Measurements from ENCODE around the gene PPP4R1.

- TF ChIP-seq NFYB (CRISPR knock-in tag; conservative IDR thresholded peaks at IDR 0.05; ENCODE audit: low read depth) (no peak), CTCF (IDR thresholded peaks at IDR 0.05) (no peak), ZNF138 (CRISPR knock-in tag; conservative IDR thresholded peaks at IDR 0.05) (no peak), NFE2L1 (CRISPR knock-in tag; IDR thresholded peaks at IDR 0.05) (no peak), ZNF219 (CRISPR knock-in tag; IDR thresholded peaks at IDR 0.05; ENCODE audit: borderline replicate concordance) (no peak), CREB1 (CRISPR knock-in tag; IDR thresholded peaks at IDR 0.05) (no peak), FOXK1 (CRISPR knock-in tag; IDR thresholded peaks at IDR 0.05) (no peak), ERG (CRISPR knock-in tag; IDR thresholded peaks at IDR 0.05) (no peak), CBFB (CRISPR knock-in tag; IDR thresholded peaks at IDR 0.05; ENCODE audit: low read depth) (no peak), SP1 (CRISPR knock-in tag; conservative IDR thresholded peaks at IDR 0.05) (no peak)
These were observed 46.2 kb downstream of the PPP4R1 start for GRCh38 chr18:9568186-9568585.
